SU-DHL-6 (cell line): ENCODE measurements around the gene BTBD9.

Experiments used
- H2AFZ ChIP-seq: fragments of 200-600 bp; sonication (generic); 2 replicates; pipeline ENCODE4 v1.6.1; 2014; ENCODE audit warnings: low read depth, mild to moderate bottlenecking, moderate library complexity, mixed read lengths, antibody characterized with exemption, low read length; ENCODE audit not compliant: severe bottlenecking
- H3F3A ChIP-seq: fragments of 200-600 bp; shearing (Covaris generic); 2 replicates; pipeline ENCODE4 v1.6.0; 2016; ENCODE audit warnings: antibody characterized with exemption, mild to moderate bottlenecking; ENCODE audit not compliant: insufficient read depth
- H3K27ac ChIP-seq: fragments of 200-600 bp; sonication (generic); 2 replicates; pipeline ENCODE4 v1.5.1; 2016; ENCODE audit warnings: low read depth, mild to moderate bottlenecking, low read length, moderate library complexity, mixed read lengths
- H3K27me3 ChIP-seq: fragments of 200-600 bp; sonication (generic), shearing (Covaris generic); 2 replicates; pipeline ENCODE4 v1.6.0; 2014; ENCODE audit warnings: mild to moderate bottlenecking, low read length
- H3K36me3 ChIP-seq: fragments of 200-600 bp; sonication (generic); 2 replicates; pipeline ENCODE4 v1.6.1; 2014; ENCODE audit warnings: mild to moderate bottlenecking, low read length, mixed read lengths
- H3K4me2 ChIP-seq: fragments of 300-600, 200-600 bp; shearing (Covaris generic), sonication (generic); 2 replicates; pipeline ENCODE4 v1.6.0; 2014; ENCODE audit warnings: low read length, low read depth, mild to moderate bottlenecking; ENCODE audit not compliant: poor library complexity, severe bottlenecking
- H3K4me3 ChIP-seq: fragments of 200-600 bp; sonication (generic); 2 replicates; pipeline ENCODE4 v1.5.1; 2014; ENCODE audit warnings: antibody characterized with exemption, low read length, mild to moderate bottlenecking, mixed read lengths; ENCODE audit not compliant: insufficient read depth, poor library complexity, severe bottlenecking
- H3K79me2 ChIP-seq: fragments of 200-600 bp; sonication (generic); 2 replicates; pipeline ENCODE4 v1.6.1; 2014; ENCODE audit warnings: mild to moderate bottlenecking, low read length, moderate library complexity; ENCODE audit not compliant: insufficient read depth
- H3K9ac ChIP-seq: fragments of 200-600 bp; sonication (generic); 2 replicates; pipeline ENCODE4 v1.7.0; 2014; ENCODE audit warnings: mild to moderate bottlenecking, low read length
- H3K9me2 ChIP-seq: fragments of 200-600 bp; sonication (generic); replicated peaks from 2 replicates; pipeline ENCODE4 v1.6.1; 2014; ENCODE audit warnings: low read length; ENCODE audit not compliant: insufficient read depth
- H3K9me3 ChIP-seq: fragments of 200-600 bp; sonication (generic); 2 replicates; pipeline ENCODE4 v1.6.1; 2014; ENCODE audit warnings: low read length, mixed read lengths; ENCODE audit not compliant: insufficient read depth
- H4K20me1 ChIP-seq: fragments of 200-600 bp; sonication (generic); 2 replicates; pipeline ENCODE4 v1.6.1; 2014; ENCODE audit warnings: low read depth, mild to moderate bottlenecking, antibody characterized with exemption, low read length, moderate library complexity, mixed read lengths
- CTCF ChIP-seq: fragments of 200-600 bp; sonication (generic); IDR thresholded peaks from one replicate; pipeline ENCODE4 v1.5.1; 2017; ENCODE audit warnings: antibody characterized with exemption, mild to moderate bottlenecking, low read length, moderate library complexity; ENCODE audit not compliant: insufficient read depth, poor library complexity, severe bottlenecking
- EZH2phosphoT487 ChIP-seq: fragments of 200-600 bp; sonication (generic), shearing (Covaris generic); conservative IDR thresholded peaks from 2 replicates; pipeline ENCODE4 v1.6.1; 2018; ENCODE audit warnings: mild to moderate bottlenecking, antibody characterized with exemption, low read length, moderate library complexity, mixed read lengths

Gene BTBD9

GRCh38 chr6:38501931-38502330, 137.8 kb downstream of the BTBD9 start:
- TF ChIP-seq EZH2phosphoT487, result no peak
- no peak for TF ChIP-seq CTCF
- Histone ChIP-seq H3K9me2 (no peaks in the 10 kb centered on the region), H3K9ac (no peak overlapping the region), H3K4me2 (no peak overlapping the region), H3K4me3 (no peak overlapping the region), H4K20me1 (no peaks in the 10 kb centered on the region), H3K36me3 (no peaks in the 10 kb centered on the region), H3K9me3 (no peaks in the 10 kb centered on the region), H3K27ac (no peak overlapping the region), H3F3A (no peaks in the 10 kb centered on the region), H3K79me2 (no peaks in the 10 kb centered on the region), H2AFZ (no peak overlapping the region), H3K27me3 (no peaks in the 10 kb centered on the region)

DNA sequence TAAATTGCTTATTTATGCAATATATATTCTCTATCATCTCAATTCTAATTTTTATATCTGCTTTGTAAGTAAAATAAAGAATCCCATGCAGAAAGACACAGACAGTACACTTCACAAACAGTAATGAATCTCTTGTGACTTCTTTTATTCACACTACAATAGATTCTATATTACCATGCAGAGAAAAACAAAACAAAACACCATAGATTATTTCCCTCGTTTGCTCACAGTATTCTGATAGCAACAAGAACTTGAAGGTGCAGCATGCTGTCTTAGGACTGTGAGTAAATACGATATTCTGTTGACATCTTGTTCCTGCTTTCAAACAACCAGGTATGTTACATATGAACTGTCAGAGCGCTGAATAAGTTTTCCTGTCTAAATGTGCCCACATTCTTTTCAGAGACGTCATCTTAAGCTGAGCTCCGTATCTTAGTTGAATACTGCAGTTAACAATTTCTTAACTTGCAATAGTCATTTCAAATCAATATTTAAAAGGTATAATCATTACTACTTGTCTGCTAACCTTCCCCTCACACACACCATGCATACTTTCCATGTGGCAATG, 140.1 kb downstream of the BTBD9 start:
- Histone ChIP-seq H3K9ac (no peak overlapping the region), H3K4me2 (no peak overlapping the region), H3K27ac (no peak overlapping the region), H3K27me3 (no peaks in the 10 kb centered on the region), H3K9me3 (no peaks in the 10 kb centered on the region), H3K4me3 (no peak overlapping the region), H2AFZ (no peak overlapping the region), H3K36me3 (no peaks in the 10 kb centered on the region), H3F3A (no peaks in the 10 kb centered on the region), H4K20me1 (no peaks in the 10 kb centered on the region), H3K79me2 (no peaks in the 10 kb centered on the region), H3K9me2 (no peaks in the 10 kb centered on the region)
- TF ChIP-seq CTCF (no peak), EZH2phosphoT487 (no peak)

GRCh38 chr6:38498805-38499445, 140.8 kb downstream of the BTBD9 start:
- Histone ChIP-seq H3K9me3 (no peaks in the 10 kb centered on the region), H3K9me2 (no peaks in the 10 kb centered on the region), H3K36me3 (no peaks in the 10 kb centered on the region), H3K27ac (no peak overlapping the region), H3K79me2 (no peaks in the 10 kb centered on the region), H3K4me3 (no peak overlapping the region), H2AFZ (no peak overlapping the region), H4K20me1 (no peaks in the 10 kb centered on the region), H3K27me3 (no peaks in the 10 kb centered on the region), H3K9ac (no peak overlapping the region), H3K4me2 (no peak overlapping the region), H3F3A (no peaks in the 10 kb centered on the region)
- TF ChIP-seq EZH2phosphoT487, result no peak
- no peak for TF ChIP-seq CTCF
